ENCODE data around the gene PADI3. TPM values are rescaled to one million over a fixed set of nuclear protein-coding genes. Genes with fewer than 3 reads are reported as not detected.

PADI3 gene
- polyA plus RNA-seq, 3 donors = 0.01 TPM; not detected in 2

GRCh38 chr1:17278996-17279830 is 30.3 kb downstream of the PADI3 start:
- DNase-seq = no peak
- Histone ChIP-seq H3K4me3 (replicated peaks in 1 of 3; ENCODE audit: low read depth in 2 of 3, low read length in 3 of 3) (no peak overlapping the region), H3K79me2 (ENCODE audit: insufficient read depth, low read length) (no peaks in the 10 kb centered on the region), H3K9me3 (replicated peaks in 1 of 2; ENCODE audit: control insufficient read depth in 1 of 2, insufficient read depth in 1 of 2, low read length in 2 of 2) (no peaks in the 10 kb centered on the region), H3K27me3 (ENCODE audit: control insufficient read depth in 2 of 2, insufficient read depth in 2 of 2, low read length in 2 of 2) (no peaks in the 10 kb centered on the region), H3K27ac (ENCODE audit: low read depth in 1 of 2, low read length in 2 of 2) (no peak overlapping the region), H3K4me2 (replicated peaks; ENCODE audit: extremely low read depth, low read length, poor library complexity, severe bottlenecking) (no peak overlapping the region), H4K20me1 (ENCODE audit: insufficient read depth, low read length) (no peaks in the 10 kb centered on the region), H2AFZ (ENCODE audit: insufficient read depth, low read depth, low read length, poor library complexity, severe bottlenecking) (no peak overlapping the region), H3K9ac (ENCODE audit: insufficient read depth, low read length, poor library complexity, severe bottlenecking) (no peak overlapping the region), H3K4me1 (ENCODE audit: control insufficient read depth in 1 of 2, insufficient read depth in 2 of 2, low read length in 2 of 2) (peaks cover 62 to 71% of the 10 kb centered on the region in 2 donors), H3K36me3 (replicated peaks in 1 of 2; ENCODE audit: control insufficient read depth in 1 of 2, insufficient read depth in 2 of 2, low read length in 2 of 2) (no peaks in the 10 kb centered on the region)
- Mint-ChIP-seq H3K27ac (no peak overlapping the region), H3K4me1 (peaks cover 79% of the 10 kb centered on the region), H3K4me3 (no peak overlapping the region), H3K27me3 (ENCODE audit: low read depth in 3 of 3) (peaks cover 0 to 4% (median 2%) of the 10 kb centered on the region in 3 donors), H3K36me3 (no peaks in the 10 kb centered on the region), H3K9me3 (peaks cover 0 to 4% (median 0%) of the 10 kb centered on the region in 7 donors)
- 87% methylated on average over 13 of the region's 14 CpGs for WGBS (ENCODE audit: insufficient coverage)
- intact Hi-C loops (cut with micrococcal nuclease) = no loop called here
- TF ChIP-seq, protein P1, sequence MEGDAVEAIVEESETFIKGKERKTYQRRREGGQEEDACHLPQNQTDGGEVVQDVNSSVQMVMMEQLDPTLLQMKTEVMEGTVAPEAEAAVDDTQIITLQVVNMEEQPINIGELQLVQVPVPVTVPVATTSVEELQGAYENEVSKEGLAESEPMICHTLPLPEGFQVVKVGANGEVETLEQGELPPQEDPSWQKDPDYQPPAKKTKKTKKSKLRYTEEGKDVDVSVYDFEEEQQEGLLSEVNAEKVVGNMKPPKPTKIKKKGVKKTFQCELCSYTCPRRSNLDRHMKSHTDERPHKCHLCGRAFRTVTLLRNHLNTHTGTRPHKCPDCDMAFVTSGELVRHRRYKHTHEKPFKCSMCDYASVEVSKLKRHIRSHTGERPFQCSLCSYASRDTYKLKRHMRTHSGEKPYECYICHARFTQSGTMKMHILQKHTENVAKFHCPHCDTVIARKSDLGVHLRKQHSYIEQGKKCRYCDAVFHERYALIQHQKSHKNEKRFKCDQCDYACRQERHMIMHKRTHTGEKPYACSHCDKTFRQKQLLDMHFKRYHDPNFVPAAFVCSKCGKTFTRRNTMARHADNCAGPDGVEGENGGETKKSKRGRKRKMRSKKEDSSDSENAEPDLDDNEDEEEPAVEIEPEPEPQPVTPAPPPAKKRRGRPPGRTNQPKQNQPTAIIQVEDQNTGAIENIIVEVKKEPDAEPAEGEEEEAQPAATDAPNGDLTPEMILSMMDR (IDR thresholded peaks at IDR 0.05) = no peak

DNA sequence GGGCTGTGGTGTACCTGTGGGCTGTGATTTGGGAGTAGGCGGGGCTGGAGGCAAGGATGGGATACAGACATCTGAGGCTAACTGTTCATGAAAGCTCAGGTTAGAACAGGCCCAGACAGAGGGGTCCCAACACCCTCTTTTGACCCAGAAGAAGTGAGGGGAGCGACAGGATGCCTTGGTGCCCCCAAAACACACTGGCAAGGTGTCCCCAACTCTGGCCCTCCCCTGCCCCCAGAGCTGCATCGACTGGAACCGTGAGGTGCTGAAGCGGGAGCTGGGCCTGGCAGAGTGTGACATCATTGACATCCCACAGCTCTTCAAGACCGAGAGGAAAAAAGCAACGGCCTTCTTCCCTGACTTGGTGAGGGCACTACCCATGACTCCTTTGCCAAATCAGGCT is 31.5 kb downstream of the PADI3 start:
- Mint-ChIP-seq H3K27me3 (ENCODE audit: low read depth in 3 of 3) (peaks cover 0 to 4% (median 0%) of the 10 kb centered on the region in 3 donors), H3K4me3 (no peak overlapping the region), H3K36me3 (no peaks in the 10 kb centered on the region), H3K9me3 (peaks cover 0 to 4% (median 0%) of the 10 kb centered on the region in 7 donors), H3K4me1 (peaks cover 82% of the 10 kb centered on the region), H3K27ac (peak overlapping the region in 3 of 7 donors; percentile 20 to 40 (median 25))
- no peaks in the 10 kb centered on the region for H3K9me3 ChIP-seq (replicated peaks in 1 of 2; ENCODE audit: control insufficient read depth in 1 of 2, insufficient read depth in 1 of 2, low read length in 2 of 2)
- no peaks in the 10 kb centered on the region for H3K79me2 ChIP-seq (ENCODE audit: insufficient read depth, low read length)
- no peak overlapping the region for H3K9ac ChIP-seq (ENCODE audit: insufficient read depth, low read length, poor library complexity, severe bottlenecking)
- DNase-seq = no peak
- no peaks in the 10 kb centered on the region for H3K36me3 ChIP-seq (replicated peaks in 1 of 2; ENCODE audit: control insufficient read depth in 1 of 2, insufficient read depth in 2 of 2, low read length in 2 of 2)
- no peak overlapping the region for H3K4me3 ChIP-seq (replicated peaks in 1 of 3; ENCODE audit: low read depth in 2 of 3, low read length in 3 of 3)
- H4K20me1 ChIP-seq (ENCODE audit: insufficient read depth, low read length) = no peaks in the 10 kb centered on the region
- peaks cover 68 to 77% of the 10 kb centered on the region in 2 donors for H3K4me1 ChIP-seq (ENCODE audit: control insufficient read depth in 1 of 2, insufficient read depth in 2 of 2, low read length in 2 of 2)
- no peaks in the 10 kb centered on the region for H3K27me3 ChIP-seq (ENCODE audit: control insufficient read depth in 2 of 2, insufficient read depth in 2 of 2, low read length in 2 of 2)
- H2AFZ ChIP-seq (ENCODE audit: insufficient read depth, low read depth, low read length, poor library complexity, severe bottlenecking) = no peak overlapping the region
- TF ChIP-seq, protein P1 (IDR thresholded peaks at IDR 0.05) = no peak
- no peak overlapping the region for H3K27ac ChIP-seq (ENCODE audit: low read depth in 1 of 2, low read length in 2 of 2)
- no peak overlapping the region for H3K4me2 ChIP-seq (replicated peaks; ENCODE audit: extremely low read depth, low read length, poor library complexity, severe bottlenecking)
- 90% methylated on average over 5 of the region's 7 CpGs for WGBS (ENCODE audit: insufficient coverage)
- intact Hi-C loops (cut with micrococcal nuclease) = loop anchor here in 1 of 2 donors (5.0 kb wide), 1 partner anchor 37 kb away; no protein-coding TSS in a partner anchor

Data from CD14-positive monocyte (primary cell).